Measurements from ENCODE around the gene RAB11FIP4. TPM values are rescaled to one million over a fixed set of nuclear protein-coding genes. Genes with fewer than 3 reads are reported as not detected.

The RAB11FIP4 gene
- total RNA-seq, 2 donors from 2014 or later, result 22.5 to 30.8 TPM

GRCh38 chr17:31417051-31417792 is 25.7 kb downstream of the RAB11FIP4 start:
- no peak overlapping the region for H3K4me3 ChIP-seq
- H3K27ac ChIP-seq, result no peak overlapping the region
- H3K27me3 ChIP-seq (replicated peaks; ENCODE audit: insufficient read depth), result no peaks in the 10 kb centered on the region
- no peaks in the 10 kb centered on the region for H3K9me3 ChIP-seq
- no peaks in the 10 kb centered on the region for H3K36me3 ChIP-seq
- TF ChIP-seq, protein P1, sequence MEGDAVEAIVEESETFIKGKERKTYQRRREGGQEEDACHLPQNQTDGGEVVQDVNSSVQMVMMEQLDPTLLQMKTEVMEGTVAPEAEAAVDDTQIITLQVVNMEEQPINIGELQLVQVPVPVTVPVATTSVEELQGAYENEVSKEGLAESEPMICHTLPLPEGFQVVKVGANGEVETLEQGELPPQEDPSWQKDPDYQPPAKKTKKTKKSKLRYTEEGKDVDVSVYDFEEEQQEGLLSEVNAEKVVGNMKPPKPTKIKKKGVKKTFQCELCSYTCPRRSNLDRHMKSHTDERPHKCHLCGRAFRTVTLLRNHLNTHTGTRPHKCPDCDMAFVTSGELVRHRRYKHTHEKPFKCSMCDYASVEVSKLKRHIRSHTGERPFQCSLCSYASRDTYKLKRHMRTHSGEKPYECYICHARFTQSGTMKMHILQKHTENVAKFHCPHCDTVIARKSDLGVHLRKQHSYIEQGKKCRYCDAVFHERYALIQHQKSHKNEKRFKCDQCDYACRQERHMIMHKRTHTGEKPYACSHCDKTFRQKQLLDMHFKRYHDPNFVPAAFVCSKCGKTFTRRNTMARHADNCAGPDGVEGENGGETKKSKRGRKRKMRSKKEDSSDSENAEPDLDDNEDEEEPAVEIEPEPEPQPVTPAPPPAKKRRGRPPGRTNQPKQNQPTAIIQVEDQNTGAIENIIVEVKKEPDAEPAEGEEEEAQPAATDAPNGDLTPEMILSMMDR (IDR thresholded peaks at IDR 0.05), result no peak
- TF ChIP-seq POLR2A (IDR thresholded peaks at IDR 0.05), result no peak
- TF ChIP-seq POLR2AphosphoS5 (IDR thresholded peaks at IDR 0.05), result no peak
- 84% methylated on average over 10 of the region's 10 CpGs for WGBS
- intact Hi-C loops (cut with DNase I), result no loop called here
- no peak for DNase-seq (ENCODE audit: low spot score)
- no peaks in the 10 kb centered on the region for H3K4me1 ChIP-seq (replicated peaks)

DNA sequence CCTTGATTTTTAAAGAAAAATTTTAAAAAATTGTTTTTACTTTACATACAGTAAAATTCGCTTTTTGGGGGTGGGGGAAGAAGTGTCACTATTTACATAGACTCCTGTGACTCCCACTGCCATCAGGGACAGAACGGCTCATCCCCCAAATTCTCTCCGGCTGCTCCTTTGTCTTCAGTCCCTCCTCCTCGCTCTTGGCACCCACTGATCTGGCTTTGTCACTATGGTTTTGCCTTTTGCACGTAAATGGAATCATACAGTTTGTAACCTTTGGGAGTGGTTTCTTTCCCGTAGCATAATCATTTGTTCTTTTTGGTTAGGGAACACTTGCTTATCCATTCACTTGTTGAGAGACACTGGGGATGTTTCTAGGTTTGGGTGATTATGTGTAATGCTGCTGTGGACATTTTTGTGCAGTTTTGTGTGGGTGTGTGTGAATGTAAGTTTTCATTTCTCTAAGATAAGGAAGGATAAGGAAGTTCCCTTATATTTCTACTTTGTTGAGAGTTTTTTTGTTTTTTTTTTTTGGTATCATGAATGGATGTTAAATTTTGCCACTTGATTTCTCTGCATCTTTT is 27.4 kb downstream of the RAB11FIP4 start:
- no peaks in the 10 kb centered on the region for H3K36me3 ChIP-seq
- H3K4me3 ChIP-seq, result no peak overlapping the region
- H3K9me3 ChIP-seq, result no peaks in the 10 kb centered on the region
- TF ChIP-seq POLR2AphosphoS5 (IDR thresholded peaks at IDR 0.05) (no peak), POLR2A (IDR thresholded peaks at IDR 0.05) (no peak)
- TF ChIP-seq, protein P1 (IDR thresholded peaks at IDR 0.05), result no peak
- no peaks in the 10 kb centered on the region for H3K4me1 ChIP-seq (replicated peaks)
- 29% methylated on average over 6 of the region's 6 CpGs for WGBS
- H3K27ac ChIP-seq, result no peak overlapping the region
- no peaks in the 10 kb centered on the region for H3K27me3 ChIP-seq (replicated peaks; ENCODE audit: insufficient read depth)
- no peak for DNase-seq (ENCODE audit: low spot score)
- intact Hi-C loops (cut with DNase I), result no loop called here

GRCh38 chr17:31422443-31422842 is 31.0 kb downstream of the RAB11FIP4 start:
- Histone ChIP-seq H3K4me1 (replicated peaks) (no peaks in the 10 kb centered on the region), H3K36me3 (no peaks in the 10 kb centered on the region), H3K27ac (no peak overlapping the region), H3K4me3 (no peak overlapping the region), H3K9me3 (no peaks in the 10 kb centered on the region), H3K27me3 (replicated peaks; ENCODE audit: insufficient read depth) (no peaks in the 10 kb centered on the region)
- intact Hi-C loops (cut with DNase I), result no loop called here
- 91% methylated on average over 3 of the region's 3 CpGs for WGBS
- no peak for DNase-seq (ENCODE audit: low spot score)
- no peak for TF ChIP-seq POLR2AphosphoS5 (IDR thresholded peaks at IDR 0.05)

GRCh38 chr17:31424944-31425281 is 33.4 kb downstream of the RAB11FIP4 start:
- Histone ChIP-seq H3K9me3 (no peaks in the 10 kb centered on the region), H3K36me3 (no peaks in the 10 kb centered on the region), H3K27ac (no peak overlapping the region), H3K27me3 (replicated peaks; ENCODE audit: insufficient read depth) (no peaks in the 10 kb centered on the region), H3K4me3 (no peak overlapping the region), H3K4me1 (replicated peaks) (no peaks in the 10 kb centered on the region)
- 76% methylated on average over 5 of the region's 5 CpGs for WGBS
- TF ChIP-seq, protein P1 (IDR thresholded peaks at IDR 0.05), result no peak
- TF ChIP-seq POLR2A (IDR thresholded peaks at IDR 0.05), result no peak
- no peak for TF ChIP-seq POLR2AphosphoS5 (IDR thresholded peaks at IDR 0.05)
- no peak for DNase-seq (ENCODE audit: low spot score)
- intact Hi-C loops (cut with DNase I), result no loop called here

GRCh38 chr17:31425282-31426040 is 34.0 kb downstream of the RAB11FIP4 start:
- intact Hi-C loops (cut with DNase I), result no loop called here
- Histone ChIP-seq H3K4me3 (no peak overlapping the region), H3K4me1 (replicated peaks) (no peaks in the 10 kb centered on the region), H3K27ac (no peak overlapping the region), H3K36me3 (no peaks in the 10 kb centered on the region), H3K9me3 (no peaks in the 10 kb centered on the region), H3K27me3 (replicated peaks; ENCODE audit: insufficient read depth) (no peaks in the 10 kb centered on the region)
- no peak for DNase-seq (ENCODE audit: low spot score)
- 54% methylated on average over 17 of the region's 17 CpGs for WGBS
- no peak for TF ChIP-seq POLR2A (IDR thresholded peaks at IDR 0.05)
- TF ChIP-seq, protein P1 (IDR thresholded peaks at IDR 0.05), result no peak
- TF ChIP-seq POLR2AphosphoS5 (IDR thresholded peaks at IDR 0.05), result no peak

Measured in prostate gland (tissue), 2 donors.